ENCODE measurements around the gene EIF4G3.

EIF4G3 gene

DNA sequence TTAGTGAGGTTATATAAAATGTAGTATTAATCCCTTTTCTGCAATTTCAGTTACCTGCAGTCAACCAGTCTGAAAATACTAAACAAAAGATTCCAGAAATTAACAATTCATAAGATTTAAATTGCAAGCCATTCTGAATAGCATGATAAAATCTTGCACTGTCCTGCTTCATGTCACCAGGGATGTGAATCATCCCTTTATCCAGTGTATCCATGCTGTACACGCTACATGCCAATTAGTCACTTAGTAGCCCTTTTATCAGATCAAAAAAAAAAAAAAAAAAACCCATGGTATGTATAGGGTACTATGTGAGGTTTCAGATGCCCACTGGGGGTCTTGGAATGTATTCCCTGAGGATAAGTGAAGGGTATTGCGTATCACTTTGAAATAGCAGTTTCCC, 198.3 kb downstream of the EIF4G3 start:
- no peak overlapping the region for H3K4me3 Mint-ChIP-seq
- H3K27me3 Mint-ChIP-seq, result no peaks in the 10 kb centered on the region
- ATAC-seq (replicated peaks; ENCODE audit: extremely low read depth, poor library complexity, severe bottlenecking), result no peak
- peaks cover 4% of the 10 kb centered on the region for H3K4me1 Mint-ChIP-seq
- no peaks in the 10 kb centered on the region for H3K9me3 Mint-ChIP-seq
- peaks cover 1% of the 10 kb centered on the region for H3K36me3 Mint-ChIP-seq (ENCODE audit: insufficient read depth)
- no peak overlapping the region for H3K27ac Mint-ChIP-seq (ENCODE audit: low read depth)
- DNase-seq (ENCODE audit: low spot score in 2 of 2), result no peak

DNA sequence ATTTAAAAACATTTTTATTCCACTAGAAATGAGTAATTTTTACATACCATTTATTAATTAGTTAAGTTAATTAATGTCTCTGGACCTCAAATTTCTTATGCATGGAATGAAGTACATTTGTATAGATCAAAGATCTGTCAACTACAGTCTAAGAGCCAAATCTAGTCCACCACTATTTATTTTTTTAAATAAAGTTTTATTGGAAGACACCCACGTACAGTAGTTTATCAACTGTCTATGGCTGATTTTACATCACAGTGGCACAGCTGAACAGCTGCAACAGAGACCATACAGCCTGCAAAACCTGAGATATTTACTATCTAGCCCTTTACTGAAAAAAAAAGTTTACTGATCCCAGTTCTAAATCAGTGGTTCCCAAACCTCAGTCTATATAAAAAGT, 201.0 kb downstream of the EIF4G3 start:
- ATAC-seq (replicated peaks; ENCODE audit: extremely low read depth, poor library complexity, severe bottlenecking), result no peak
- H3K4me1 Mint-ChIP-seq, result no peaks in the 10 kb centered on the region
- DNase-seq (ENCODE audit: low spot score in 2 of 2), result no peak
- no peak overlapping the region for H3K4me3 Mint-ChIP-seq
- H3K9me3 Mint-ChIP-seq, result no peaks in the 10 kb centered on the region
- H3K27ac Mint-ChIP-seq (ENCODE audit: low read depth), result no peak overlapping the region
- peaks cover 10% of the 10 kb centered on the region for H3K36me3 Mint-ChIP-seq (ENCODE audit: insufficient read depth)
- no peaks in the 10 kb centered on the region for H3K27me3 Mint-ChIP-seq

DNA sequence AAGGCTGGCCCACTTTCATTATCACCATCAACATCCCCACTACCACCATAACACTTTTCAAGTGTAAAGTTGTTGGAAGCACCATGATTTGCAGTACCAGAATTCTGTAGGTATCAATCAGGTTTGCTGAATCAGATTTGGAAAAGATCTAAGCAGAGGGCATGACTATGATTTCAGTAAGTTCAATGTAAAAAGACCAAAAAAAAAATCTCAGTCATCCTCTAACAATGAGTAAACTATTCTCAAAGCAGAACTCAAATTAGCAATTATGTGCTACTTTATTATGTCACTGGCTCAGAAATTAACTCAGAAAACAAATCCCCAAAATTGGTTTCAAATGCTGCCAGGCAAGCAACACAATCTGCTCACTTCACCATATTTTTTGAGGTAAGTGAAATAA, 201.7 kb downstream of the EIF4G3 start:
- Mint-ChIP-seq H3K36me3 (ENCODE audit: insufficient read depth) (peaks cover 12% of the 10 kb centered on the region), H3K27me3 (no peaks in the 10 kb centered on the region), H3K4me3 (no peak overlapping the region), H3K27ac (ENCODE audit: low read depth) (no peak overlapping the region), H3K4me1 (no peaks in the 10 kb centered on the region), H3K9me3 (no peaks in the 10 kb centered on the region)
- DNase-seq (ENCODE audit: low spot score in 2 of 2), result no peak
- ATAC-seq (replicated peaks; ENCODE audit: extremely low read depth, poor library complexity, severe bottlenecking), result no peak

DNA sequence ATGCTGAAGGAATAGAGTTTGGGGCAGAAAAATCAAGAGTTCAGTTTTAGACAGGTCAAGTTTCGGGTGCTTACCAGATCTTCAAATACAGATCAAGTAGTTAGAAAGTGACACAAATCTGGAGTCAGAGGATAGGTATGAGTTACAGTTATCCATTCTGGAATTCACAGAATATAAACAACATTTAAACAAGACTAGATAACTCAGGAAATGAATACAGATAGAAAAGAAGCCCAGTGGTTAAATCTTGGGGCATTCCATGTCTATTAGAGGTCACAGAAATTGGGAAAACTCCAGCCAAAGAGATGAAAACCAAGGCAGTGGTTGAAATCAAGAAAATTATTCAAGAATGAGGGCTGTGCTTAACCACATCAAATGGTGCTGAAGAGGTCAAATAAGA, 202.6 kb downstream of the EIF4G3 start:
- H3K9me3 Mint-ChIP-seq, result no peaks in the 10 kb centered on the region
- ATAC-seq (replicated peaks; ENCODE audit: extremely low read depth, poor library complexity, severe bottlenecking) (no peak), DNase-seq (ENCODE audit: low spot score in 2 of 2) (no peak)
- H3K4me3 Mint-ChIP-seq, result no peak overlapping the region
- no peaks in the 10 kb centered on the region for H3K27me3 Mint-ChIP-seq
- H3K4me1 Mint-ChIP-seq, result no peaks in the 10 kb centered on the region
- peaks cover 15% of the 10 kb centered on the region for H3K36me3 Mint-ChIP-seq (ENCODE audit: insufficient read depth)
- no peak overlapping the region for H3K27ac Mint-ChIP-seq (ENCODE audit: low read depth)

DNA sequence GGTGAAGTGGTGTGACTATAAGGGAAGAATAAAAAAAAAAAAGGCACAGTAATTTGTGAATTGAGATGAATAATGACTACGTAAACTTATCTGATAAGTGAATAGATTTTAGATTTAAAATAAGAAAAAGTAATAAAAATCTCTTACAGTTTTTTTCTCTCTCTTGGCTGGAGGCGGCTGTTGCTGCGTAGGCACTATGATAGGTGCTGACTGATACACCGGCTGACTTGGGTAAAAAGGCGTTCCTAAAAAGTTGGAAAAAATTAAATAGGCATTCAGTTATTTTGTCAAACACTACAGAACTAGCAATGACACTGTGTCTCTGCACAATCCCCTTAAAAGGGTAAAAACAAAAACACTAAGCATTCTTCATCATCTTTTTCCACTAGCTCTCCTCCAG, 203.8 kb downstream of the EIF4G3 start:
- Mint-ChIP-seq H3K27ac (ENCODE audit: low read depth) (no peak overlapping the region), H3K4me1 (no peaks in the 10 kb centered on the region), H3K9me3 (no peaks in the 10 kb centered on the region), H3K27me3 (no peaks in the 10 kb centered on the region), H3K36me3 (ENCODE audit: insufficient read depth) (peaks cover 15% of the 10 kb centered on the region), H3K4me3 (no peak overlapping the region)
- DNase-seq (ENCODE audit: low spot score in 2 of 2) (no peak), ATAC-seq (replicated peaks; ENCODE audit: extremely low read depth, poor library complexity, severe bottlenecking) (no peak)

DNA sequence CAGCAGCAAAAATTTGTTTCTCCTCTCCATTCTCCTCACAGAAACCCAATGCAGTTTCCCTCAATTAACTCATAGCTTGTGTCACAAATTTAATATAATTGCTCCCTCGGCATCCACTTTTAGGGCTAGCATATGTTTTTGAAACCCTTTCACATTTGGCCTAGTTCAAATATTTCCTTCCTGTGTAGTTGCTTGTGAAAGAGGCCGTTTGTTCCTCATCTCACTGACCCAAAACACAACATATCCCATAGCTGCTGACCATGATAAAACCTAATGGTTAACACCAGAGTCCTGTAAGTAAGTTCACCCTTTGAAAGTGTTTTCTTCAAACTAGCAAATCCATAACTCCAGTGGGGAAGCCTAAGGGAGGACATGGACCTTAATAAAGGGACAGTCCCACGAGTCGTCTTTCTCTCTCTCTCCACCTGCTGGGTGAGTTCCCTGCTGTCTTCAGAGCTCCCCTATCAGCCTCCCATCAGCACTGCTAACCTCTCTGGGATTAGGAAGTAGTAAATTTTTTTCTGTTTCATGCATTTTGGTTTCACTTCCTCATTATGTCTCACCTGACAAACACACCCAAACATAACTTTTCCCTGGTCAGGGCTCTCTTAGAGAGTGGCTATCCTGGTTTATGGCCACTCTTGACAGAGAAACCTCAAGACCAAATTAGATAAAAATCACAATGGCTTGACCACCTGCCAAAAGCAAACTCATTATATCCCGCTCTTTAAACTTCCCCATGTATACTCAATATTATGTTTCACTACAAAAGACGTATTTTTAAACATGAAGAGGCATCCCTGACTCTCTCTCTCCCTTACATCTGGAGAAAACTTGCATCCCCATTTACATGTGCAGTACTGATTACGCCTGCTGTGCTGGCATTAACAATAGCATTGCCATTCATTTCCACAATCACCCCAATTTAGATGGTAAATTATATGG, 211.9 kb downstream of the EIF4G3 start:
- Mint-ChIP-seq H3K27me3 (no peaks in the 10 kb centered on the region), H3K36me3 (ENCODE audit: insufficient read depth) (peaks cover 9% of the 10 kb centered on the region), H3K4me1 (peaks cover 7% of the 10 kb centered on the region), H3K4me3 (no peak overlapping the region), H3K9me3 (no peaks in the 10 kb centered on the region), H3K27ac (ENCODE audit: low read depth) (no peak overlapping the region)
- no peak for DNase-seq (ENCODE audit: low spot score in 2 of 2)
- no peak for ATAC-seq (replicated peaks; ENCODE audit: extremely low read depth, poor library complexity, severe bottlenecking)

DNA sequence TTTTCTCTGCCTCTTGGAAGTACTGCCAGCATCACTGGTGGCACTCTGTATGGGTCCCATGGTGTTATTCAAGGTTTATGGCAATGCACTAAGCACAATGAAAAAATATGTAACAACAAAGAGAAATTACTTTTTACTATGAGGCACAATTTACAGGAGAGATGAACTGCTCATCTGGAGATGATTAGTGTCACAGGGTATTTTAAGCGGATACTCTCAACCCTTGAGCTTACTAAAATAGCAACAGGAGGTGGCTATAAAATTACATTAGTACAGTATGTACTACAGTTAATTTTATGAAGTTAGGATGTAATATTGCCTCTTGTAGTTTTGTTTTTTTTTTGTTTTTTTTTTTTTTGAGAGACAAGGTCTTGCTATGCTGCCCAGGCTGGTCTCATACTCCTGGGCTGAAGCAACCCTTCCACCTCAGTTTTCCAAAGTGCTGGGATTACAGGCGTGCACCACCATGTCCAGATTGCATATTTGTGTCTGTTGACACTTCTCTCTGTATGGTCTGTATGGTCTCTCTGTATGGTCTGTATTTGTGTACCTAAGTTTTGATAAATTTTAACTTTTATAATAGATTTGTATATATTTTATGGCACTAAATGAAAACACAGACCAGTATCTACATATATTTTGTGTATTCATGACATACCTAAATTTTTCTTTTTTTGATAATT, 214.0 kb downstream of the EIF4G3 start:
- no peaks in the 10 kb centered on the region for H3K27me3 Mint-ChIP-seq
- H3K4me3 Mint-ChIP-seq, result no peak overlapping the region
- no peaks in the 10 kb centered on the region for H3K9me3 Mint-ChIP-seq
- H3K36me3 Mint-ChIP-seq (ENCODE audit: insufficient read depth), result peaks cover 5% of the 10 kb centered on the region
- ATAC-seq (replicated peaks; ENCODE audit: extremely low read depth, poor library complexity, severe bottlenecking) (no peak), DNase-seq (ENCODE audit: low spot score in 2 of 2) (no peak)
- no peak overlapping the region for H3K27ac Mint-ChIP-seq (ENCODE audit: low read depth)
- H3K4me1 Mint-ChIP-seq, result peaks cover 17% of the 10 kb centered on the region

DNA sequence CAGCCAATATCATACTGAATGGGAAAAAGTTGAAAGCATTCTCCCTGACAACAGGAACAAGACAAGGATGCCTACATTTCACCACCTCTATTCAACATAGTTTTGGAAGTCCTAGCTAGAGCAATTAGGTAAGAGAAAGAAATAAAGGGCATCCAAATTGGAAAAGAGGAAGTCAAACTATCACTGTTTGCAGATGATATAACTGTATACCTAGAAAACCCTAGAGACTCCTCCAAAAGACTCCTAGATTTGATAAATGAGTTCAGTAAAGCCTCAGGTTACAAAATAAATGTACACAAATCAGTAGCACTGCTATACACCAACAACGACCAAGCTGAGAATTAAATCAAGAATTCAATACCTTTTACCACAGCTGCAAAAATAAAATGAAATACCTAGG, 218.3 kb downstream of the EIF4G3 start:
- no peak for ATAC-seq (replicated peaks; ENCODE audit: extremely low read depth, poor library complexity, severe bottlenecking)
- peaks cover 15% of the 10 kb centered on the region for H3K4me1 Mint-ChIP-seq
- H3K4me3 Mint-ChIP-seq, result no peak overlapping the region
- no peak for DNase-seq (ENCODE audit: low spot score in 2 of 2)
- H3K27ac Mint-ChIP-seq (ENCODE audit: low read depth), result no peak overlapping the region
- H3K9me3 Mint-ChIP-seq, result no peaks in the 10 kb centered on the region
- peaks cover 3% of the 10 kb centered on the region for H3K36me3 Mint-ChIP-seq (ENCODE audit: insufficient read depth)
- H3K27me3 Mint-ChIP-seq, result no peaks in the 10 kb centered on the region

DNA sequence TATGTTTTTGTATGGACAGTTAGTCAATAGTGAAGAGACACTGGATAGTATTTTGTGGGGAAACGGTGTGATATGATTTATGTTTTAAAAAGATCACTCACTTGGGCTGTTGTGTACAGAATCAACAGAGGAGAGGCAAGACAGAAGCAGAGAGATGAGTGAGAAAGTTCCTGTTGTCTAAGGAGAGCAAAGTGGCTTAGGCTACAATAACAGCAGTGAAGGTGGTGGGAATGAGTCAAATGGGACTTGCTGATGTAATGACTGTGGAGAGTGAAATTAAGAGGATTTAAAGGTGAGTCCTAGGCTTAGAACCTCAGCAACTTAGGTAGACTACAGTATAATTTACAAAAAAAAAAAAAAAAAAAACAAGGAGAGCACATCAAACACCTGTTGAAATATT, 220.4 kb downstream of the EIF4G3 start:
- Mint-ChIP-seq H3K27ac (ENCODE audit: low read depth) (no peak overlapping the region), H3K9me3 (no peaks in the 10 kb centered on the region), H3K36me3 (ENCODE audit: insufficient read depth) (no peaks in the 10 kb centered on the region), H3K4me3 (no peak overlapping the region), H3K27me3 (no peaks in the 10 kb centered on the region), H3K4me1 (peaks cover 15% of the 10 kb centered on the region)
- no peak for DNase-seq (ENCODE audit: low spot score in 2 of 2)
- ATAC-seq (replicated peaks; ENCODE audit: extremely low read depth, poor library complexity, severe bottlenecking), result no peak

DNA sequence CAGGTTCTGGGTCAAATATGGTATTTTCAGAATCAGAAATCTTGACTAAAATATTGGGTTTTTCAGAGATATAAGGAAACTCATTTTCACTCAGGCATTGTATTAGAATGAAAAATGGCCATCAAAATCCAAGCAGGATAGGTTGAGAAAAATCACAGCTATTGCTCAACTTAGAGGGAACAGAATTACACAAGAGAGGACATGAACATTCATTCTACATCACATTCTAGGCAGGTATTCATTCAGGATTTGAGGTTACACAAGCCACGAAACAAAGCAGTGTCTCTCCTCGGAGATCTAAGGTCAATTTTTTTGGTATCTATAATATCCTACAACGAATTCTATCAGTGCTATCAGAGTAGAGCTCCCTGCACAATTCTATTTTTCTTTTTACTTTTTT, 226.0 kb downstream of the EIF4G3 start:
- DNase-seq (ENCODE audit: low spot score in 2 of 2) (no peak), ATAC-seq (replicated peaks; ENCODE audit: extremely low read depth, poor library complexity, severe bottlenecking) (no peak)
- no peaks in the 10 kb centered on the region for H3K4me1 Mint-ChIP-seq
- H3K4me3 Mint-ChIP-seq, result no peak overlapping the region
- no peaks in the 10 kb centered on the region for H3K27me3 Mint-ChIP-seq
- H3K27ac Mint-ChIP-seq (ENCODE audit: low read depth), result no peak overlapping the region
- peaks cover 5% of the 10 kb centered on the region for H3K36me3 Mint-ChIP-seq (ENCODE audit: insufficient read depth)
- H3K9me3 Mint-ChIP-seq, result no peaks in the 10 kb centered on the region

DNA sequence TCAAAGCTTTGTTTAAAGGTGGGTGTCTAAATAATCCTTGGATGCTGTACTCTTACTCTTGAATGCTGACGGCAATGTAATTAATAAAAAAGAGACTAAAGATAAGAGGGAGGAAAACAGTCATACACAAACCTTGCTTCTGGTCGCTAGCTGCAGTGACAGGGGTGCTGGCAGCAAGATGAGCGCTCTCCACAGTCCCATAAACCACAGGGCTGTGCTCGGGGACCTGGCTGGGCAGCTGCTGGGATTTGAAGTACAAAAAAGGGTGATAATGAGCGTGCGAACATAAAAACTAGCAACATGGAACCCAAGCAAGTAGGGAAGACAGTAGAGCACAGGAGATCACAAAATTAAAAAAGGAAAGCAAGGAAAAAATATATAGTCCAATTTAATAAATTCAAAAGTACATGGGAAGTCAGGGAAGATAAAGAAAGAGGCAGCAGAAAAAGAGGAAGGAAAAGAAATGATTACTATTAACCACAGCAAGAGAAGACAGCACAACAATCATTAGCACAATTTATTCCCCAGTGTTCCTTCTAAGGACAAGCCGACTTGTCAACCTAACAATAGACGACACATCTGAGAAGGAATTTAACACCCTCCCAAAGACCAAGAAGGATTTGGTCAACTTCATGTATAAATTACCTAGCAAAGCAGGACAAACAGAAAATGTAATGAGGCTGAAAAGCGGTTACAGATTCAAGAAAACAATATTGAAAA, 226.7 kb downstream of the EIF4G3 start:
- H3K4me1 Mint-ChIP-seq, result no peaks in the 10 kb centered on the region
- DNase-seq (ENCODE audit: low spot score in 2 of 2) (no peak), ATAC-seq (replicated peaks; ENCODE audit: extremely low read depth, poor library complexity, severe bottlenecking) (no peak)
- H3K27ac Mint-ChIP-seq (ENCODE audit: low read depth), result no peak overlapping the region
- H3K36me3 Mint-ChIP-seq (ENCODE audit: insufficient read depth), result peaks cover 5% of the 10 kb centered on the region
- H3K9me3 Mint-ChIP-seq, result no peaks in the 10 kb centered on the region
- H3K4me3 Mint-ChIP-seq, result no peak overlapping the region
- no peaks in the 10 kb centered on the region for H3K27me3 Mint-ChIP-seq

DNA sequence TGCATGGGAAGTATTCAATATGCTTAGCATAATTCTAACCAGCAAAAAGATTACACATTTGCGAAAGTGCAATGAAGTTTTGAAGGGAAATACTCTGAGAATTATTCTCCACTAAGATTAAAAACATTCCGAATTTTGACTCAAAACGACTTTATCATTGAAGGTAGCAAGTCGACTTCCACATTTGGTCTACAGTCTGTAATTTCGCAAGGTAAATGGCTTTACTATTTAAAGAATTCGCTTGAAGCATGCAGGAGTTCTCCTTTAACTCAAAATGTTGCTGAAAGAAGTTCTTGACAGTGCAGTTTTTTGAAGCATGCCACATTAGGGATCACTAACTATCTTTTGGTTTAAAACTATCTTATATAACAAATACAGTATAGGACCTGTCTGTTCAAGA, 228.6 kb downstream of the EIF4G3 start:
- no peak overlapping the region for H3K27ac Mint-ChIP-seq (ENCODE audit: low read depth)
- H3K27me3 Mint-ChIP-seq, result no peaks in the 10 kb centered on the region
- ATAC-seq (replicated peaks; ENCODE audit: extremely low read depth, poor library complexity, severe bottlenecking) (no peak), DNase-seq (ENCODE audit: low spot score in 2 of 2) (no peak)
- no peak overlapping the region for H3K4me3 Mint-ChIP-seq
- H3K36me3 Mint-ChIP-seq (ENCODE audit: insufficient read depth), result peaks cover 7% of the 10 kb centered on the region
- H3K4me1 Mint-ChIP-seq, result no peaks in the 10 kb centered on the region
- no peaks in the 10 kb centered on the region for H3K9me3 Mint-ChIP-seq
